Spleen (tissue), 7 donors: ENCODE data around the gene NUDT9.

ENCODE experiments used
- CTCF ChIP-seq, 11 experiments: fragments of 200-600 bp in 7 of 11; fragments of 450-650 bp in 4 of 11; sonication (generic) in 4 of 11; IDR thresholded peaks in 8 of 11; conservative IDR thresholded peaks in 3 of 11; 1 replicate in 7 of 11; 2 replicates in 4 of 11; pipeline versions ENCODE4 v1.4.0 to v1.8.0; 2016 to 2021; ENCODE audit warnings: antibody characterized with exemption in 11 of 11, inconsistent platforms in 4 of 11, mild to moderate bottlenecking in 1 of 11
- POLR2A ChIP-seq, 3 donors: fragments of 450-650 bp; IDR thresholded peaks; one replicate each; pipeline ENCODE4 v1.5.1; 2017; ENCODE audit warnings: antibody characterized with exemption in 3 of 3, mild to moderate bottlenecking in 1 of 3
- POLR2AphosphoS5 ChIP-seq, 3 donors: sonication (generic); formaldehyde crosslinking; IDR thresholded peaks; one replicate each; pipeline ENCODE4 v1.5.1; 2017; ENCODE audit warnings: antibody characterized with exemption in 3 of 3
- donor health status: DM: no; HTN: no; CAD: no; lungs with moderate emphysema.
- donor health status: DM: no; HTN: no; CAD: no.
- donor health status: DM: no; HTN: no; CAD: no.

- no peak for TF ChIP-seq CTCF (IDR thresholded peaks at IDR 0.05 in 8 of 11, conservative IDR thresholded peaks at IDR 0.05 in 3 of 11)
- TF ChIP-seq POLR2AphosphoS5 (IDR thresholded peaks at IDR 0.05): no peak
- no peak for TF ChIP-seq POLR2A (IDR thresholded peaks at IDR 0.05)
Measured at GRCh38 chr4:87499403-87500091, 77.2 kb downstream of the NUDT9 start.
